Muscle of leg (tissue), 11 donors: ENCODE results near the gene SATB2. TPM values are rescaled to one million over a fixed set of nuclear protein-coding genes. Genes with fewer than 3 reads are reported as not detected.

Experiments used
- DNase-seq: peaks from one replicate; pipeline ENCODE4 v3.0.0; 2013
- H3K27ac ChIP-seq: one replicate; pipeline ENCODE4 v1.5.1; 2013; ENCODE audit warnings: mild to moderate bottlenecking, low read length, control low read depth
- H3K27me3 ChIP-seq: one replicate; pipeline ENCODE4 v1.6.1; 2013; ENCODE audit warnings: low read length; ENCODE audit not compliant: control insufficient read depth, insufficient read depth
- H3K36me3 ChIP-seq: one replicate; pipeline ENCODE4 v1.6.1; 2013; ENCODE audit warnings: low read length; ENCODE audit not compliant: control insufficient read depth, insufficient read depth
- H3K4me1 ChIP-seq: one replicate; pipeline ENCODE4 v1.6.1; 2013; ENCODE audit warnings: low read length; ENCODE audit not compliant: control insufficient read depth, insufficient read depth
- H3K4me3 ChIP-seq: one replicate; pipeline ENCODE4 v1.5.1; 2013; ENCODE audit warnings: low read length, control low read depth
- H3K9me3 ChIP-seq: replicated peaks from 2 replicates; pipeline ENCODE4 v1.6.1; 2013; ENCODE audit warnings: low read depth, low read length; ENCODE audit not compliant: control insufficient read depth
- WGBS: methylation state at CpG from one replicate; pipeline ENCODE4 v1.1.5; 2013; ENCODE audit warnings: missing lambda C conversion rate; ENCODE audit not compliant: insufficient coverage; 5-methylcytosine and 5-hydroxymethylcytosine counted together
- polyA plus RNA-seq, 8 donors: library from polyadenylated mRNA; unstranded; fragments of 120-200 nt; gene quantifications; one replicate each; pipeline versions ENCODE4 v1.2.1 to v1.2.3, GENCODE V29; 2013; ENCODE audit warnings: inconsistent platforms in 1 of 8, low replicate concordance in 1 of 8; ENCODE audit not compliant: insufficient read length in 8 of 8, insufficient read depth in 1 of 8
- total RNA-seq: library from RNA; stranded (reverse); fragments of 120-200 nt; gene quantifications from one replicate; pipeline ENCODE4 v1.2.4, GENCODE V29; 2013

SATB2 gene
- total and polyA plus RNA-seq, 9 donors = 1.2 to 4.2 (median 2.8) TPM

GRCh38 chr2:199219551-199219950 is 238.2 kb downstream of the SATB2 start:
- Histone ChIP-seq H3K4me1 (no peaks in the 10 kb centered on the region), H3K27me3 (no peaks in the 10 kb centered on the region), H3K4me3 (no peak overlapping the region), H3K27ac (no peak overlapping the region), H3K36me3 (no peaks in the 10 kb centered on the region), H3K9me3 (no peaks in the 10 kb centered on the region)
- DNase-seq = no peak
- 76% methylated on average over 2 of the region's 2 CpGs for WGBS
